ENCODE data around the gene PPP1R13B.

The PPP1R13B gene

DNA sequence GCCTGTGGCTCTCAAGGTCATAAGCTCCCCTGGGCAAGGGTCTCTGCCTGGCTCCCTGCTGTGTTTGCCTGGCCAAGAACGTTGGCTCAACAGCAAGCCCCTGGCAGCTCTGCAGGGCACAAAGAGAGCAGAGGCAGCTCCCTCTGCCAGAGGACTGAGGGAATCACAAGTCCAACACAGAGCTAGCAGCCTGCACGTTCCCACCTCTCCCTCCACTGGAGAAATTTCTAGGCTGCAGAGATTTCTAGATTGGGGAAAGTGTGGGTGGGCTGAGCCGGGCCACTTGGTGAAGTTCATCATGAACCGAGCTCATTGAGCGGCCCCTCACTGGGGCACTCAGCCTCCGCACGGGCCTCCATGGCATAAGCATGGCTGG, 111.9 kb downstream of the PPP1R13B start:
- H3K4me2 ChIP-seq (ENCODE audit: low read length): no peak overlapping the region
- no peak overlapping the region for H3K27ac ChIP-seq (ENCODE audit: low read depth, low read length, poor library complexity, severe bottlenecking)
- H3K9me2 ChIP-seq (ENCODE audit: low read depth, low read length): no peaks in the 10 kb centered on the region
- H4K20me1 ChIP-seq (ENCODE audit: insufficient read depth, low read length): no peaks in the 10 kb centered on the region
- H3K9me3 ChIP-seq (ENCODE audit: low read length): no peaks in the 10 kb centered on the region
- H3K36me3 ChIP-seq (ENCODE audit: insufficient read depth, low read length): peaks cover 66% of the 10 kb centered on the region
- H3F3A ChIP-seq (ENCODE audit: insufficient read depth, low read length): no peaks in the 10 kb centered on the region
- no peak overlapping the region for H3K9ac ChIP-seq (ENCODE audit: low read length)
- H3K79me2 ChIP-seq (ENCODE audit: insufficient read depth, low read length): no peaks in the 10 kb centered on the region
- no peak for TF ChIP-seq EZH2 (IDR thresholded peaks at IDR 0.05; ENCODE audit: borderline replicate concordance, low read length)
- TF ChIP-seq, protein P1, sequence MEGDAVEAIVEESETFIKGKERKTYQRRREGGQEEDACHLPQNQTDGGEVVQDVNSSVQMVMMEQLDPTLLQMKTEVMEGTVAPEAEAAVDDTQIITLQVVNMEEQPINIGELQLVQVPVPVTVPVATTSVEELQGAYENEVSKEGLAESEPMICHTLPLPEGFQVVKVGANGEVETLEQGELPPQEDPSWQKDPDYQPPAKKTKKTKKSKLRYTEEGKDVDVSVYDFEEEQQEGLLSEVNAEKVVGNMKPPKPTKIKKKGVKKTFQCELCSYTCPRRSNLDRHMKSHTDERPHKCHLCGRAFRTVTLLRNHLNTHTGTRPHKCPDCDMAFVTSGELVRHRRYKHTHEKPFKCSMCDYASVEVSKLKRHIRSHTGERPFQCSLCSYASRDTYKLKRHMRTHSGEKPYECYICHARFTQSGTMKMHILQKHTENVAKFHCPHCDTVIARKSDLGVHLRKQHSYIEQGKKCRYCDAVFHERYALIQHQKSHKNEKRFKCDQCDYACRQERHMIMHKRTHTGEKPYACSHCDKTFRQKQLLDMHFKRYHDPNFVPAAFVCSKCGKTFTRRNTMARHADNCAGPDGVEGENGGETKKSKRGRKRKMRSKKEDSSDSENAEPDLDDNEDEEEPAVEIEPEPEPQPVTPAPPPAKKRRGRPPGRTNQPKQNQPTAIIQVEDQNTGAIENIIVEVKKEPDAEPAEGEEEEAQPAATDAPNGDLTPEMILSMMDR (IDR thresholded peaks at IDR 0.05; ENCODE audit: low read length): no peak
- no peaks in the 10 kb centered on the region for H3K27me3 ChIP-seq (ENCODE audit: insufficient read depth, low read length)
- H3K4me3 ChIP-seq (ENCODE audit: low read depth, low read length, poor library complexity, severe bottlenecking): no peak overlapping the region
- H2AFZ ChIP-seq (ENCODE audit: low read length): no peak overlapping the region
- H3K4me1 ChIP-seq (ENCODE audit: insufficient read depth, low read length, severe bottlenecking): no peaks in the 10 kb centered on the region

DNA sequence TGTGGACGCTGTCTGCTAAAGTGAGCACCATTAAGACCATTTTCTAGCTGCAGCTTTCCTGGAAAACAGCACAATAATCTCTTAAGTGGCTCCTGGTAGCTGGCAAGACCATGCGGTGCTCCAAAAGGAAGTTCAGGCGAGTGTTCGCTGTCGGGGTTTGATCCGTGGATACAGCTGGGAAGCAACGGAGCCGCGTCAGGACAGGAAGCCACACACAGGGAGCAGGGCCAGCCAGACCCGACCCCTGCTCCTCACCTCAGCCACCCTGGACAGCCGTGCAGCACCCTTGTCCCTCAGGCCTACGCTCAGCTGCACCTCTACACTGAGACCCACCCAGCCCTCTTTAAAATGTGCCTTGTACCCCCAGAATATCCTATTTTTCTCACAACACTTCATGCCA, 112.4 kb downstream of the PPP1R13B start:
- Histone ChIP-seq H2AFZ (ENCODE audit: low read length) (no peak overlapping the region), H3K4me2 (ENCODE audit: low read length) (no peak overlapping the region), H4K20me1 (ENCODE audit: insufficient read depth, low read length) (no peaks in the 10 kb centered on the region), H3K27ac (ENCODE audit: low read depth, low read length, poor library complexity, severe bottlenecking) (no peak overlapping the region), H3K9me3 (ENCODE audit: low read length) (no peaks in the 10 kb centered on the region), H3K27me3 (ENCODE audit: insufficient read depth, low read length) (no peaks in the 10 kb centered on the region), H3K79me2 (ENCODE audit: insufficient read depth, low read length) (no peaks in the 10 kb centered on the region), H3K9me2 (ENCODE audit: low read depth, low read length) (no peaks in the 10 kb centered on the region), H3F3A (ENCODE audit: insufficient read depth, low read length) (no peaks in the 10 kb centered on the region), H3K4me3 (ENCODE audit: low read depth, low read length, poor library complexity, severe bottlenecking) (no peak overlapping the region), H3K4me1 (ENCODE audit: insufficient read depth, low read length, severe bottlenecking) (no peaks in the 10 kb centered on the region), H3K9ac (ENCODE audit: low read length) (no peak overlapping the region), H3K36me3 (ENCODE audit: insufficient read depth, low read length) (peaks cover 66% of the 10 kb centered on the region)
- TF ChIP-seq, protein P1 (IDR thresholded peaks at IDR 0.05; ENCODE audit: low read length): no peak
- TF ChIP-seq EZH2 (IDR thresholded peaks at IDR 0.05; ENCODE audit: borderline replicate concordance, low read length): no peak

DNA sequence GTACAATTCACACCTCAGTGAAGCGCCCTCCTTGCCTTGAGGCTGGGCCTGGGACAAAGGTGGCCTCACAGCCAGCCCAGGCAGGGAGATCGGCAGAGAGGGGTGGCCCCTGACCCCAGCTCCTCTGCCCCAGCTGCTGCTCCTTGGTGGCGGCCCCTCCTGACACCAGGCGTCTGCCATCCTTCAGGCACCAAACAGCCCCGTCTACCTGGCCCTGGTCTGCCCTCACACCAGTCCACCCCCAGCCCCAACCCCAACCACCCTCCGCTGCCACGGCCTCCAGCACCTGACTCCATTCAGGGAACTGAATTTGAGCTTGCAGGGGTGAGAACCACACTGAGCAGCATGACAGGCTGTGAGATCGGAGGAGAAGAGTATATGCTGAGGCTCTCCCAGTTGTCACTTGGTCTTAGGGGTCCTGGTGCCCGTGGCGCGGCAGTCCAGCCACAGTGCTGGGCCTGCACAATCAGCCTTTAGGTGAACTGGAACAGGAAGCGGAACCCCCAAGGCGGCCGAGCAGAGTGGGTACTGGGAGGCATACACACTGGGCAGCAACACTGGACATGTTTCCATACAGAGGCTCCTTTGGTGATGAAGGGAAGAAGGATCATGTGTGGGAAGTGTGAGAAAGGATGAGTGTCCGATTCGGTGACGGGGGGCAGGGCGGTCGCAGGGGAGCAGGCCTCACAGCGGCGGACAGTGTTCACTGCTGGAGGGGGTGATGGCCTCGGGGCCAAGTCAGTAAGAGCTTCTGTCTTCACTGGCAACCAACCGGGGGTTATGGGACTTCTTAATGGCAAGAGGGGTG, 113.1 kb downstream of the PPP1R13B start:
- Histone ChIP-seq H3K9me3 (ENCODE audit: low read length) (no peaks in the 10 kb centered on the region), H3K27ac (ENCODE audit: low read depth, low read length, poor library complexity, severe bottlenecking) (no peak overlapping the region), H3K4me2 (ENCODE audit: low read length) (no peak overlapping the region), H3F3A (ENCODE audit: insufficient read depth, low read length) (no peaks in the 10 kb centered on the region), H3K36me3 (ENCODE audit: insufficient read depth, low read length) (peaks cover 67% of the 10 kb centered on the region), H3K4me1 (ENCODE audit: insufficient read depth, low read length, severe bottlenecking) (no peaks in the 10 kb centered on the region), H3K9ac (ENCODE audit: low read length) (no peak overlapping the region), H3K4me3 (ENCODE audit: low read depth, low read length, poor library complexity, severe bottlenecking) (no peak overlapping the region), H3K79me2 (ENCODE audit: insufficient read depth, low read length) (no peaks in the 10 kb centered on the region), H3K27me3 (ENCODE audit: insufficient read depth, low read length) (no peaks in the 10 kb centered on the region), H3K9me2 (ENCODE audit: low read depth, low read length) (no peaks in the 10 kb centered on the region), H4K20me1 (ENCODE audit: insufficient read depth, low read length) (no peaks in the 10 kb centered on the region), H2AFZ (ENCODE audit: low read length) (no peak overlapping the region)
- no peak for TF ChIP-seq EZH2 (IDR thresholded peaks at IDR 0.05; ENCODE audit: borderline replicate concordance, low read length)
- TF ChIP-seq, protein P1 (IDR thresholded peaks at IDR 0.05; ENCODE audit: low read length): no peak
